ENCODE measurements around the gene CCDC15. TPM values are rescaled to one million over a fixed set of nuclear protein-coding genes. Genes with fewer than 3 reads are reported as not detected.

CCDC15 gene
- total and polyA plus RNA-seq, 2 donors (not counting 1 experiment from before 2014, with no cell fraction given) = 0.31 to 1.8 TPM

DNA sequence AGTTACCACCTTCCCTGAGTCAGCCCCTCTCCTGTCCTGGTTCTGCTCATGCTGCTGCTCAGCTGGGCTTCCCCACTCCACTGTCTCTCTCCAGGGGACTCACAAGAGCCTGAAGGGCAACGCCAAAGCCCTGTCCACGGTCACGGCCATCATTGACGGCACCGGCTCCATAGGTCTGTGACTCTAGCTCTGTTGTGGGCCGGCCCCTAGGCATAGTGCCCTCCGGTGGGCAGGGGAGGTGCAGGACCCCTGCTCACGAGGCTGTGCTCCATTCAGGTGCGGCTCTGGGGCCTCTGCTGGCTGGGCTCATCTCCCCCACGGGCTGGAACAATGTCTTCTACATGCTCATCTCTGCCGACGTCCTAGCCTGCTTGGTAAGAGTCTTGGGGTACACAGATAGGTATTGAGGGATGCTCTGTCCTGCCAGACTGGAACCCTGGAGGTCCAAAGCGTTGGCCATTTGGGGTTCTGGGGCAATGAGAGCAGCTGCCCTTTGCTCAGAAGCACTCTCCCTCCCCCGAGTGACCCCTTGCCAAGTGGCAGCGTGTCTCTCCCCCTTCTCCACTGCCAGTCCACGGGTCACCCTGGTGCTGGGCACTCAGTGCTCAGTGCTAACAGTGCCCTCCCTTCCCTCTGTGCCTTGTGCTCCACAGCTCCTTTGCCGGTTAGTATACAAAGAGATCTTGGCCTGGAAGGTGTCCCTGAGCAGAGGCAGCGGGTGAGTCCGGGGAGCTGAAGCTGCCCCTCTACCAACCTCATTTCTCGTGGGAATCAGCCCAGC, 131.5 kb downstream of the CCDC15 start:
- Histone ChIP-seq H2AFZ (ENCODE audit: insufficient read depth, low read depth, low read length, poor library complexity, severe bottlenecking) (no peak overlapping the region), H3K79me2 (ENCODE audit: control insufficient read depth, insufficient read depth, low read length) (no peaks in the 10 kb centered on the region), H3K27me3 (replicated peaks in 1 of 4; ENCODE audit: control extremely low read depth in 1 of 4, control insufficient read depth in 3 of 4, insufficient read depth in 4 of 4, low read length in 3 of 4) (no peaks in the 10 kb centered on the region), H3K9ac (ENCODE audit: low read length) (no peak overlapping the region), H3K27ac (ENCODE audit: low read length in 2 of 2) (no peak overlapping the region), H3K4me3 (ENCODE audit: control extremely low read depth in 1 of 5, extremely low read depth in 1 of 5, insufficient read depth in 1 of 5, low read depth in 2 of 5, low read length in 4 of 5) (no peak overlapping the region), H3K4me1 (ENCODE audit: control insufficient read depth in 2 of 2, insufficient read depth in 2 of 2, low read length in 2 of 2) (no peaks in the 10 kb centered on the region), H3K36me3 (replicated peaks in 1 of 2; ENCODE audit: control extremely low read depth in 1 of 2, control insufficient read depth in 1 of 2, extremely low read depth in 1 of 2, insufficient read depth in 2 of 2, low read length in 1 of 2) (peaks cover 0 to 2% of the 10 kb centered on the region in 2 experiments), H3K9me3 (ENCODE audit: control extremely low read depth in 1 of 3, control insufficient read depth in 2 of 3, insufficient read depth in 1 of 3, low read length in 2 of 3) (no peaks in the 10 kb centered on the region), H3K4me2 (replicated peaks; ENCODE audit: low read depth, low read length, poor library complexity, severe bottlenecking) (no peak overlapping the region), H4K20me1 (ENCODE audit: control insufficient read depth, insufficient read depth, low read length, poor library complexity, severe bottlenecking) (no peaks in the 10 kb centered on the region)
- intact Hi-C loops (cut with micrococcal nuclease) = no loop called here
- no peak overlapping the region for H3K4me3 Mint-ChIP-seq
- no peak overlapping the region for H3K27ac Mint-ChIP-seq
- ATAC-seq (ENCODE audit: low read depth) = peak; percentile 21
- WGBS (ENCODE audit: insufficient coverage) = 91% methylated on average over 20 of the region's 20 CpGs
- DNase-seq = no peak
- ChIA-PET POLR2A (no interaction called here), CTCF (interaction anchor here (0.8 to 1.2 kb wide), 3 partner anchors 13 to 104 kb away, joined by 3 to 4 read pairs (median 3); no protein-coding TSS in a partner anchor)
- H3K27me3 Mint-ChIP-seq = no peaks in the 10 kb centered on the region
- no peaks in the 10 kb centered on the region for H3K9me3 Mint-ChIP-seq (ENCODE audit: insufficient read depth)
- TF ChIP-seq EZH2 (IDR thresholded peaks at IDR 0.05; ENCODE audit: borderline replicate concordance, insufficient read depth, low read depth, low read length, poor library complexity, severe bottlenecking) = no peak
- TF ChIP-seq, protein P1, sequence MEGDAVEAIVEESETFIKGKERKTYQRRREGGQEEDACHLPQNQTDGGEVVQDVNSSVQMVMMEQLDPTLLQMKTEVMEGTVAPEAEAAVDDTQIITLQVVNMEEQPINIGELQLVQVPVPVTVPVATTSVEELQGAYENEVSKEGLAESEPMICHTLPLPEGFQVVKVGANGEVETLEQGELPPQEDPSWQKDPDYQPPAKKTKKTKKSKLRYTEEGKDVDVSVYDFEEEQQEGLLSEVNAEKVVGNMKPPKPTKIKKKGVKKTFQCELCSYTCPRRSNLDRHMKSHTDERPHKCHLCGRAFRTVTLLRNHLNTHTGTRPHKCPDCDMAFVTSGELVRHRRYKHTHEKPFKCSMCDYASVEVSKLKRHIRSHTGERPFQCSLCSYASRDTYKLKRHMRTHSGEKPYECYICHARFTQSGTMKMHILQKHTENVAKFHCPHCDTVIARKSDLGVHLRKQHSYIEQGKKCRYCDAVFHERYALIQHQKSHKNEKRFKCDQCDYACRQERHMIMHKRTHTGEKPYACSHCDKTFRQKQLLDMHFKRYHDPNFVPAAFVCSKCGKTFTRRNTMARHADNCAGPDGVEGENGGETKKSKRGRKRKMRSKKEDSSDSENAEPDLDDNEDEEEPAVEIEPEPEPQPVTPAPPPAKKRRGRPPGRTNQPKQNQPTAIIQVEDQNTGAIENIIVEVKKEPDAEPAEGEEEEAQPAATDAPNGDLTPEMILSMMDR (IDR thresholded peaks at IDR 0.05) = no peak
- H3K4me1 Mint-ChIP-seq = no peaks in the 10 kb centered on the region

DNA sequence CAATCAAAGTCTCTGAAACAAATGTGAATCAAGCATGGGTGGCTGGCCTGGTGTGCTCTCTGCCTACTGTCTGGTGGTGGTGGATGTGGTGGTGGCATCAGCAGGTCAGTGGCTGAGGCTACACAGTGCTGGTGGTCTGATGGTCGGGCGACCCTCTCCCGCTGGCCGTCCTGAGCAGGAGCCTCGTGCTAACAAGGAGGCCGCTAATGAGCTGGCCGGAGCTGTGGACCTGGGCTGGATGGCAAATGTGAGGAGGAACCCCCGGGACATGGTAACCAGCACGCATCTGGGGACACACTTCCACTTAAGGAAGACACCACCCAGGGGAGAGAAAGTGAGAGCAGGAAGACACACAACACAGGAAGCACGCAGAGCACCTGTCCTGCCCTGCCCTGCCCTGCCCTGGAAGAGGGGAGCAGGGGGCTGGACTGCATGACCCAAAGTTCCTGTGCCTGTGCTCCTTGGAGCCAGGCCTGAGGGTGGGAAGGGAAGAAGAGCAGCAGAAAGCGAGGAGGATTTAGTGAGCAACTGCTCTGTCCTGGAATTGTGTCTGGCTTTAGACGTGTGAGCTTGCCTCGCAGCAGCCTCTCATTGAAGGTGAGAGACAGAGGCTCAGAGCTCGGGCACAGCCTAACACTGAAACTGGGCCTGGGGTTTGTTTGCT, 132.8 kb downstream of the CCDC15 start:
- Histone ChIP-seq H3K9me3 (ENCODE audit: control extremely low read depth in 1 of 3, control insufficient read depth in 2 of 3, insufficient read depth in 1 of 3, low read length in 2 of 3) (no peaks in the 10 kb centered on the region), H2AFZ (ENCODE audit: insufficient read depth, low read depth, low read length, poor library complexity, severe bottlenecking) (no peak overlapping the region), H3K4me1 (ENCODE audit: control insufficient read depth in 2 of 2, insufficient read depth in 2 of 2, low read length in 2 of 2) (no peaks in the 10 kb centered on the region), H3K9ac (ENCODE audit: low read length) (no peak overlapping the region), H3K27me3 (replicated peaks in 1 of 4; ENCODE audit: control extremely low read depth in 1 of 4, control insufficient read depth in 3 of 4, insufficient read depth in 4 of 4, low read length in 3 of 4) (no peaks in the 10 kb centered on the region), H3K4me3 (ENCODE audit: control extremely low read depth in 1 of 5, extremely low read depth in 1 of 5, insufficient read depth in 1 of 5, low read depth in 2 of 5, low read length in 4 of 5) (no peak overlapping the region), H3K4me2 (replicated peaks; ENCODE audit: low read depth, low read length, poor library complexity, severe bottlenecking) (no peak overlapping the region), H4K20me1 (ENCODE audit: control insufficient read depth, insufficient read depth, low read length, poor library complexity, severe bottlenecking) (no peaks in the 10 kb centered on the region), H3K27ac (ENCODE audit: low read length in 2 of 2) (no peak overlapping the region), H3K79me2 (ENCODE audit: control insufficient read depth, insufficient read depth, low read length) (no peaks in the 10 kb centered on the region), H3K36me3 (replicated peaks in 1 of 2; ENCODE audit: control extremely low read depth in 1 of 2, control insufficient read depth in 1 of 2, extremely low read depth in 1 of 2, insufficient read depth in 2 of 2, low read length in 1 of 2) (no peaks in the 10 kb centered on the region)
- Mint-ChIP-seq H3K4me1 (no peaks in the 10 kb centered on the region), H3K27me3 (no peaks in the 10 kb centered on the region), H3K27ac (peak overlapping the region; percentile 50), H3K4me3 (no peak overlapping the region), H3K9me3 (ENCODE audit: insufficient read depth) (no peaks in the 10 kb centered on the region)
- WGBS (ENCODE audit: insufficient coverage) = 85% methylated on average over 9 of the region's 14 CpGs
- ChIA-PET CTCF (interaction anchor here (2.5 kb wide), 1 partner anchor 56 kb away, joined by 13 read pairs; no protein-coding TSS in a partner anchor), POLR2A (no interaction called here)
- ATAC-seq (ENCODE audit: low read depth) (no peak), DNase-seq (no peak)
- intact Hi-C loops (cut with micrococcal nuclease) = no loop called here
- TF ChIP-seq, protein P1 (IDR thresholded peaks at IDR 0.05) = no peak
- TF ChIP-seq EZH2 (IDR thresholded peaks at IDR 0.05; ENCODE audit: borderline replicate concordance, insufficient read depth, low read depth, low read length, poor library complexity, severe bottlenecking) = no peak

Data from B cell (primary cell).